ENCODE data around the gene CAVIN1.

DNA sequence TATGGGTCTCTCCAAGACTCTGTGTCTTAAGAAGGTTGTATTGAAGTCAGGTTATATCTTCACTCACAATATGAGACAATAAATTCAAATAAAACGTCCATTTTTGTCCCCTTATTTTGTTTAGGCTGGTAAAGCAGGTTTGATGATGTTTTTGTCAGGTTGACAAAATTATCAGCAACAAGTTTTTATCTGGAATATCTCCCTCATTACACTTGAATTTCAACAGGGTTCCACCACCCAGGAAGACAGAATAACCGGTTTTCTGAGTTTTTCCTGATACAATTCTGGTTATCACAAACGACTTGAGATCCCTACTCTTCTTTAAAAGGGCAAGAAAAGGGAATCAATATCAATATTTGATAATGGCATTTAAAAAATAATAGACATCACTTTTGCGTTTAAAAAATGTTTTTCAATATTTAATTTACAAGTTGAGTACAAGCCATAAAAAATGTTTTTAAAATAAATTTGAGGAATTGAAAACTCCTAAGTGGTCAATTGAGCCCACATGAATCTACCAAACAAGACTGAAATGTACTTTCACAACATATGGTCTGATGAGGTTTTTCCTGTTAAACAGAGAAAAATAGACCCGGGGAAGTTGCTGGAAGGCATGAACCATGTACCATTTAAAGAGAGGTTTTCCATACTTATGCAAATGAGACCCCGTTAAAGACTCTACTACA lies 34.2 kb upstream of the CAVIN1 start:
- no peak for TF ChIP-seq SUZ12 (IDR thresholded peaks at IDR 0.05; ENCODE audit: extremely low read depth, insufficient read depth, insufficient read length)
- TF ChIP-seq YY1 (IDR thresholded peaks at IDR 0.05; ENCODE audit: insufficient read depth, insufficient read length), result no peak

Data from NT2/D1 (cell line).